GM06990 (cell line): ENCODE data around the gene PPP1CA.
"Not testable (repeated sequence)": the region's sequence is repeated elsewhere in the genome, so short reads cannot be mapped to it uniquely, and the experiment has no call there.

Source experiments
- DNase-seq: peaks from one replicate; pipeline ENCODE4 v3.0.0-alpha.2; 2011; ENCODE audit not compliant: insufficient read length; ENCODE audit errors: extremely low read depth
- H3K27me3 ChIP-seq: replicated peaks from 2 replicates; pipeline ENCODE4 v1.6.0; 2011; ENCODE audit warnings: low read length; ENCODE audit not compliant: control insufficient read depth, insufficient read depth
- H3K36me3 ChIP-seq: 2 replicates; pipeline ENCODE4 v1.5.1; 2011; ENCODE audit warnings: low read length; ENCODE audit not compliant: control insufficient read depth, insufficient read depth
- H3K4me3 ChIP-seq: replicated peaks from 2 replicates; pipeline ENCODE4 v1.5.1; 2011; ENCODE audit warnings: low read depth, mild to moderate bottlenecking, control low read depth, low read length
- CTCF ChIP-seq: IDR thresholded peaks from 2 replicates; pipeline ENCODE4 v1.5.1; 2011; ENCODE audit warnings: low read length, control low read depth, mild to moderate bottlenecking, inconsistent platforms; ENCODE audit not compliant: insufficient read depth, poor library complexity, severe bottlenecking

PPP1CA gene

GRCh38 chr11:67429722-67430121 is 28.1 kb upstream of the PPP1CA start:
- no peak for TF ChIP-seq CTCF
- Histone ChIP-seq H3K27me3 (no peaks in the 10 kb centered on the region), H3K36me3 (peaks cover 24% of the 10 kb centered on the region), H3K4me3 (no peak overlapping the region)
- DNase-seq, result no peak

- H3K27me3 ChIP-seq, result no peaks in the 10 kb centered on the region
- H3K4me3 ChIP-seq, result peak overlapping the region; percentile 99
- TF ChIP-seq CTCF, result no peak
- DNase-seq, result no peak
- H3K36me3 ChIP-seq, result peaks cover 20% of the 10 kb centered on the region
These were observed 27.5 kb upstream of the PPP1CA start for GRCh38 chr11:67429038-67429668.

GRCh38 chr11:67428052-67429001 is 26.7 kb upstream of the PPP1CA start, which contains the start of gene RPS6KB2:
Gene RPS6KB2, plus strand, starts transcription at chr11:67428494. Its CDS starts 52 bp downstream, at chr11:67428546.
- Histone ChIP-seq H3K4me3 (peak within 1 kb of the TSS; percentile 99), H3K27me3 (no peaks in the 10 kb centered on the region), H3K36me3 (peaks cover 12% of the 10 kb centered on the region)
- peak; percentile 99 for DNase-seq
- no peak for TF ChIP-seq CTCF

- H3K27me3 ChIP-seq, H3K36me3 ChIP-seq, DNase-seq: not testable (repeated sequence)
- H3K4me3 ChIP-seq, result peak overlapping the region; percentile 99
These were observed 25.8 kb upstream of the PPP1CA start for GRCh38 chr11:67427364-67427859.

GRCh38 chr11:67423891-67424613 is 22.4 kb upstream of the PPP1CA start:
- Histone ChIP-seq H3K4me3 (no peak overlapping the region), H3K36me3 (no peaks in the 10 kb centered on the region), H3K27me3 (no peaks in the 10 kb centered on the region)
- no peak for DNase-seq
- no peak for TF ChIP-seq CTCF
